HepG2 (cell line): ENCODE results near the gene ACSL3. TPM values are rescaled to one million over a fixed set of nuclear protein-coding genes. Genes with fewer than 3 reads are reported as not detected.
A peak's percentile ranks its signal among the peaks of the same experiment; 100 is the strongest.

Experiments
- FOXP1 ChIP-seq, 2 experiments: fragments of 450-650 bp in 1 of 2; IDR thresholded peaks; 2 replicates each; pipeline ENCODE4 v1.6.1; 2017 to 2018; ENCODE audit warnings: antibody characterized with exemption in 1 of 2
- GATAD2A ChIP-seq: IDR thresholded peaks from 2 replicates; pipeline ENCODE4 v1.6.1; 2016
- RBM22 ChIP-seq: fragments of 200-400 bp; formaldehyde crosslinking; optimal IDR thresholded peaks from 2 replicates; pipeline ENCODE3; 2017; ENCODE audit warnings: mild to moderate bottlenecking, low read length, moderate library complexity
- SUZ12 ChIP-seq: fragments of 150-350 bp; IDR thresholded peaks from 2 replicates; pipeline ENCODE4 v1.6.1; 2014; ENCODE audit warnings: low read depth, low read length
- ZFP36 ChIP-seq: fragments of 150-350 bp; IDR thresholded peaks from 2 replicates; pipeline ENCODE4 v1.6.1; 2018; ENCODE audit warnings: borderline replicate concordance, low read length, low read depth; ENCODE audit not compliant: partially characterized antibody
- ZIK1 ChIP-seq: sonication (generic); formaldehyde crosslinking; IDR thresholded peaks from 2 replicates; pipeline ENCODE4 v1.5.0; 2020; ENCODE audit warnings: mild to moderate bottlenecking, low read depth, missing genetic modification reagents, borderline replicate concordance
- ZNF10 ChIP-seq: sonication (generic); formaldehyde crosslinking; IDR thresholded peaks from 2 replicates; pipeline ENCODE4 v1.4.0; 2020; ENCODE audit warnings: mild to moderate bottlenecking, low read depth, missing genetic modification reagents, borderline replicate concordance
- ZNF235 ChIP-seq: sonication (generic); formaldehyde crosslinking; IDR thresholded peaks from 2 replicates; pipeline ENCODE4 v1.8.1; 2023; ENCODE audit warnings: mild to moderate bottlenecking, missing genetic modification reagents, borderline replicate concordance
- ZNF451 ChIP-seq: sonication (generic); formaldehyde crosslinking; IDR thresholded peaks from 2 replicates; pipeline ENCODE4 v1.5.0; 2020; ENCODE audit warnings: mild to moderate bottlenecking, missing genetic modification reagents
- ZSCAN29 ChIP-seq: sonication (generic); formaldehyde crosslinking; conservative IDR thresholded peaks from 2 replicates; pipeline ENCODE4 v1.4.0; 2020; ENCODE audit warnings: mild to moderate bottlenecking, missing genetic modification reagents
- ZSCAN30 ChIP-seq: sonication (generic); formaldehyde crosslinking; IDR thresholded peaks from 2 replicates; pipeline ENCODE4 v1.5.0; 2020; ENCODE audit warnings: mild to moderate bottlenecking, missing genetic modification reagents
- polyA plus RNA-seq, 8 experiments: library from polyadenylated mRNA; depleted of rRNA in 3 of 8; stranded (reverse) in 7 of 8; unstranded in 1 of 8; fragments of >200 nt; fragmentation: Illumina TruSeq in 4 of 8; extraction: Trizol in 4 of 8; gene quantifications; 2 replicates each; pipeline versions ENCODE4 v1.2.1 to v1.2.3, GENCODE V29; 2011 to 2016; ENCODE audit warnings: low read depth in 4 of 8, missing spikeins in 1 of 8, mixed read lengths in 1 of 8; ENCODE audit not compliant: insufficient read depth in 1 of 8
- total RNA-seq, 5 experiments: library from RNA; depleted of rRNA; stranded (reverse); fragments of >200 nt; fragmentation: Illumina TruSeq; extraction: Trizol; gene quantifications; 2 replicates each; pipeline ENCODE4 v1.2.3, GENCODE V29; 2016; ENCODE audit warnings: low read depth in 1 of 5
- TF ChIP-seq, protein P1 (sequence below): sonication (generic); formaldehyde crosslinking; conservative IDR thresholded peaks from 2 replicates; pipeline ENCODE4 v1.8.0; 2022; ENCODE audit warnings: mild to moderate bottlenecking, moderate library complexity, missing genetic modification reagents
- TF ChIP-seq, protein P2 (sequence below): sonication (generic); formaldehyde crosslinking; IDR thresholded peaks from 2 replicates; pipeline ENCODE4 v1.8.0; 2022; ENCODE audit warnings: missing genetic modification reagents, mild to moderate bottlenecking, inconsistent platforms, borderline replicate concordance
- TF ChIP-seq, protein P3 (sequence below): IDR thresholded peaks from 2 replicates; pipeline ENCODE4 v1.6.1; 2012; ENCODE audit warnings: low read depth, low read length, improper control_type of control experiment
- TF ChIP-seq, protein P4 (sequence below): sonication (generic); formaldehyde crosslinking; IDR thresholded peaks from 2 replicates; pipeline ENCODE4 v1.8.1; 2023; ENCODE audit warnings: mild to moderate bottlenecking, missing genetic modification reagents
- TF ChIP-seq, protein P5 (sequence below): sonication (generic); formaldehyde crosslinking; IDR thresholded peaks from 2 replicates; pipeline ENCODE4 v1.5.1; 2020; ENCODE audit warnings: missing genetic modification reagents, mild to moderate bottlenecking, borderline replicate concordance
- TF ChIP-seq, protein P6 (sequence below): sonication (generic); formaldehyde crosslinking; IDR thresholded peaks from 2 replicates; pipeline ENCODE4 v1.5.0; 2020; ENCODE audit warnings: mild to moderate bottlenecking, missing genetic modification reagents

The ACSL3 gene
- total and polyA plus RNA-seq, 2 of the 13 experiments (the other 11 are each of a cell fraction or from before 2014, with no cell fraction given) = 305 to 365 TPM

DNA sequence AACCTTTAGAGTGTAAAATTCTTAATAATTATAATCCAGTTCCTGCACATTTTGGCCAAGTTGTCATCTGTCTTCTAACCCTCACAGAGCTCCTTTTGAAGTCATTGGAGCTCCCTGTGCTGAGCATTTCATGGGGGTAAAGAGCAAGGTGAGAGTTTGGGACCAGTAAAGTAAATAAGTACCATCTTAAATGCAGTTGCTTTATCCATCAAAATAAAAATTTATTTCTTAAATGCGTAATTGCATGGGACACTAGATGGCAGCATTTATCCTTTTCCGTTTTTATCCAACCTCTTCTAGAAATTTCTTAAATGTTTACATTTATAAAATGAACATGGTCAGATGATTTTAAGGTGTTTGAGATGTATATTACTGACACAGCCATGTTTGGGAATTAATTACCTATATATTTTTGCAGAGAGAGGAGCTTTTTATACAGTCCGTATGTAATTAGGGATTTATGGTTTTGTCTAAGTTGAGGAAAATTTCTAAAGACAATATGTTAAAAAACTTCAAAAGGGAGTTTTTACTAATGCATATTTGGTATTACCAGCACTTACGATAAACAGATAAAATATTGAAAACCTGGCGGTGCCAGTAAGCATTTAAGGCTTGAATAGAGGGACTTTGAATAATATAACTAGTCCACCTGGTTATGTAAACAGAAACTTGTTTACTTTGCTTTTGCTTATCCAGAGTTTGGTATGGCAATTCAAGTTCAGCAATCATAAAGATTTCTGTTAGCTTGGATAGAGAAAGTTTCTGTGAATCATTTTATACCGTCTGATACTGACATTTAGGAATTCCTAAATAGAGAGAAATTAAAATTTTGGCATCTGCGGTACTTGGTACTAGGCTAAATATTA, 54.5 kb downstream of the ACSL3 start (continued):
- TF ChIP-seq, protein P1, sequence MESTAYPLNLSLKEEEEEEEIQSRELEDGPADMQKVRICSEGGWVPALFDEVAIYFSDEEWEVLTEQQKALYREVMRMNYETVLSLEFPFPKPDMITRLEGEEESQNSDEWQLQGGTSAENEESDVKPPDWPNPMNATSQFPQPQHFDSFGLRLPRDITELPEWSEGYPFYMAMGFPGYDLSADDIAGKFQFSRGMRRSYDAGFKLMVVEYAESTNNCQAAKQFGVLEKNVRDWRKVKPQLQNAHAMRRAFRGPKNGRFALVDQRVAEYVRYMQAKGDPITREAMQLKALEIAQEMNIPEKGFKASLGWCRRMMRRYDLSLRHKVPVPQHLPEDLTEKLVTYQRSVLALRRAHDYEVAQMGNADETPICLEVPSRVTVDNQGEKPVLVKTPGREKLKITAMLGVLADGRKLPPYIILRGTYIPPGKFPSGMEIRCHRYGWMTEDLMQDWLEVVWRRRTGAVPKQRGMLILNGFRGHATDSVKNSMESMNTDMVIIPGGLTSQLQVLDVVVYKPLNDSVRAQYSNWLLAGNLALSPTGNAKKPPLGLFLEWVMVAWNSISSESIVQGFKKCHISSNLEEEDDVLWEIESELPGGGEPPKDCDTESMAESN (CRISPR knock-in tag) = no peak
- TF ChIP-seq, protein P2, sequence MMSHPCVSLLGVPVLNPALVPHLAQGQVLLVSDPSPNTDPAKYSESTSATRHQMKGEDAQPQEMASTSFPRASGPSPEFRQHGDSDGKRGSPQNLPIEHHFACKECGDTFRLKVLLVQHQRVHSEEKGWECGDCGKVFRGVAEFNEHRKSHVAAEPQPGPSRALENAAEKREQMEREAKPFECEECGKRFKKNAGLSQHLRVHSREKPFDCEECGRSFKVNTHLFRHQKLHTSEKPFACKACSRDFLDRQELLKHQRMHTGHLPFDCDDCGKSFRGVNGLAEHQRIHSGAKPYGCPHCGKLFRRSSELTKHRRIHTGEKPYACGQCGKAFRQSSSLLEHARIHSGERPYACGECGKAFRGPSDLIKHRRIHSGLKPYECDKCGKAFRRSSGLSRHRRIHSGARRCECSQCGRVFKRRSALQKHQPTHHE = no peak
- TF ChIP-seq, protein P3, sequence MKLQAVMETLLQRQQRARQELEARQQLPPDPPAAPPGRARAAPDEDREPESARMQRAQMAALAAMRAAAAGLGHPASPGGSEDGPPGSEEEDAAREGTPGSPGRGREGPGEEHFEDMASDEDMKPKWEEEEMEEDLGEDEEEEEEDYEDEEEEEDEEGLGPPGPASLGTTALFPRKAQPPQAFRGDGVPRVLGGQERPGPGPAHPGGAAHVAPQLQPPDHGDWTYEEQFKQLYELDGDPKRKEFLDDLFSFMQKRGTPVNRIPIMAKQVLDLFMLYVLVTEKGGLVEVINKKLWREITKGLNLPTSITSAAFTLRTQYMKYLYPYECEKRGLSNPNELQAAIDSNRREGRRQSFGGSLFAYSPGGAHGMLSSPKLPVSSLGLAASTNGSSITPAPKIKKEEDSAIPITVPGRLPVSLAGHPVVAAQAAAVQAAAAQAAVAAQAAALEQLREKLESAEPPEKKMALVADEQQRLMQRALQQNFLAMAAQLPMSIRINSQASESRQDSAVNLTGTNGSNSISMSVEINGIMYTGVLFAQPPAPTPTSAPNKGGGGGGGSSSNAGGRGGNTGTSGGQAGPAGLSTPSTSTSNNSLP = peak; percentile 12
- TF ChIP-seq GATAD2A (CRISPR knock-in tag) (peak; percentile 31; the same call in 1 of the 2 replicates), ZNF10 (CRISPR knock-in tag) (no peak), RBM22 (peak; percentile 93), SUZ12 (no peak), FOXP1 (IDR thresholded peaks at IDR 0.05) (no peak), FOXP1 (CRISPR knock-in tag; IDR thresholded peaks at IDR 0.05) (peak; percentile 49; the same call in 1 of the 2 replicates), ZIK1 (CRISPR knock-in tag) (no peak), ZSCAN29 (CRISPR knock-in tag) (no peak), ZFP36 (no peak), ZNF451 (CRISPR knock-in tag) (no peak), ZSCAN30 (no peak), ZNF235 (CRISPR knock-in tag) (no peak)
- TF ChIP-seq, protein P4, sequence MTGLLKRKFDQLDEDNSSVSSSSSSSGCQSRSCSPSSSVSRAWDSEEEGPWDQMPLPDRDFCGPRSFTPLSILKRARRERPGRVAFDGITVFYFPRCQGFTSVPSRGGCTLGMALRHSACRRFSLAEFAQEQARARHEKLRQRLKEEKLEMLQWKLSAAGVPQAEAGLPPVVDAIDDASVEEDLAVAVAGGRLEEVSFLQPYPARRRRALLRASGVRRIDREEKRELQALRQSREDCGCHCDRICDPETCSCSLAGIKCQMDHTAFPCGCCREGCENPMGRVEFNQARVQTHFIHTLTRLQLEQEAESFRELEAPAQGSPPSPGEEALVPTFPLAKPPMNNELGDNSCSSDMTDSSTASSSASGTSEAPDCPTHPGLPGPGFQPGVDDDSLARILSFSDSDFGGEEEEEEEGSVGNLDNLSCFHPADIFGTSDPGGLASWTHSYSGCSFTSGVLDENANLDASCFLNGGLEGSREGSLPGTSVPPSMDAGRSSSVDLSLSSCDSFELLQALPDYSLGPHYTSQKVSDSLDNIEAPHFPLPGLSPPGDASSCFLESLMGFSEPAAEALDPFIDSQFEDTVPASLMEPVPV (CRISPR knock-in tag) = no peak
- TF ChIP-seq, protein P5, sequence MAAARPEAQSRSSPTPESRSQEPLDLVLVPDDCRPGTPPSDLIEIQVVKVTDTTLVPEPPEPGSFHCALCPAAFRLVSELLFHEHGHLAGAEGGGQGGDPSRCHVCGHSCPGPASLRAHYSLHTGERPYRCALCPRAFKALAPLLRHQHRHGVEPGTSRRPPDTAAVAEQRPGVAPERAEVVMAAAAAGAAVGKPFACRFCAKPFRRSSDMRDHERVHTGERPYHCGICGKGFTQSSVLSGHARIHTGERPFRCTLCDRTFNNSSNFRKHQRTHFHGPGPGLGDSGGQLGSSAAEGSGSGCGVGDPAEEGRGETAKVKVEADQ (CRISPR knock-in tag) = no peak
- TF ChIP-seq, protein P6, sequence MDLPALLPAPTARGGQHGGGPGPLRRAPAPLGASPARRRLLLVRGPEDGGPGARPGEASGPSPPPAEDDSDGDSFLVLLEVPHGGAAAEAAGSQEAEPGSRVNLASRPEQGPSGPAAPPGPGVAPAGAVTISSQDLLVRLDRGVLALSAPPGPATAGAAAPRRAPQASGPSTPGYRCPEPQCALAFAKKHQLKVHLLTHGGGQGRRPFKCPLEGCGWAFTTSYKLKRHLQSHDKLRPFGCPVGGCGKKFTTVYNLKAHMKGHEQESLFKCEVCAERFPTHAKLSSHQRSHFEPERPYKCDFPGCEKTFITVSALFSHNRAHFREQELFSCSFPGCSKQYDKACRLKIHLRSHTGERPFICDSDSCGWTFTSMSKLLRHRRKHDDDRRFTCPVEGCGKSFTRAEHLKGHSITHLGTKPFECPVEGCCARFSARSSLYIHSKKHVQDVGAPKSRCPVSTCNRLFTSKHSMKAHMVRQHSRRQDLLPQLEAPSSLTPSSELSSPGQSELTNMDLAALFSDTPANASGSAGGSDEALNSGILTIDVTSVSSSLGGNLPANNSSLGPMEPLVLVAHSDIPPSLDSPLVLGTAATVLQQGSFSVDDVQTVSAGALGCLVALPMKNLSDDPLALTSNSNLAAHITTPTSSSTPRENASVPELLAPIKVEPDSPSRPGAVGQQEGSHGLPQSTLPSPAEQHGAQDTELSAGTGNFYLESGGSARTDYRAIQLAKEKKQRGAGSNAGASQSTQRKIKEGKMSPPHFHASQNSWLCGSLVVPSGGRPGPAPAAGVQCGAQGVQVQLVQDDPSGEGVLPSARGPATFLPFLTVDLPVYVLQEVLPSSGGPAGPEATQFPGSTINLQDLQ = no peak
